ENCODE data around the gene LBX1. TPM values are rescaled to one million over a fixed set of nuclear protein-coding genes. Genes with fewer than 3 reads are reported as not detected.

LBX1 gene
- total RNA-seq, 2 donors from 2014 or later: not detected

DNA sequence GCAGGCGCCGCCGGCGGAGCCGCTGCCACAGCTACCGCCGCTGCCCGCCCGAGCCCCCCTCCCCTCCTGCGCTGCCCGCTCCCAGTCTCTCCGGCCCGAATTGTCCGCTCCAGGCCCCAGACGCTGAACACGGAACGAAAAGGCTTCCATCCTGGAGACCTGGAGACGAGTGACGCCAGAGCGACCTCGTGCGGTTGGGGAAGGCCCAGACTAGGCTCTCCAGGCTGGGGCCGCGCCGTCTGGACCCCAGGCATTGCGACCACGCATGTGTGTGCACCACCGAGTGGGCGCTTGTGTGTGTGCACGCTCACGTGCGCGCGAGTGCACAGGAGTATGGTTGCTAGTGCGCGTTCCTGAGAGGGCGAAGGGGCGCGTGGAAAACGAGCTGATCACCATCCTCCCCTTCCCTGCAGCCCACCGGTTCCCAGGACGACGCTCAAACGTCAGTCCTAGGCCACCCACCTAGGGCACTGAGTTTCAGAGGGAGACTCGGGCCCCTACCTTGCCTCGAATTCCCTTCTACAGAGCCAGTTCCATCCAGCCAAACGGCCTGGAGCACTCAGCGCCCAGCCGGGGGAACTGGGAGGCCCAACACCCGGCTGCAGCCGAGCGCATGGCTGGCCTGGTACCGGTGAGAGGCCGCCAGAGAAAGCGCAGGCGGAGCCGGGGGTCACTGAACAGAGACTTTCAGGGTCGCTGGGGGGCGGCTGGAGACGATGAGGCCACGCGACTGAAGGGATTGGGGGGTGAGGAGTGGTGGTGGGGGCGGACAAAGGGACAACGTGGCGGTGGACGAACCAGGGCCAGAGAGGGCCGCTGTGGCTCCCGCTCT is 11.6 kb downstream of the LBX1 start:
- Histone ChIP-seq H3K27ac (no peak overlapping the region), H3K27me3 (replicated peaks; ENCODE audit: insufficient read depth) (peaks cover 47% of the 10 kb centered on the region), H3K4me3 (no peak overlapping the region), H3K4me1 (ENCODE audit: control insufficient read depth in 1 of 2, low read depth in 2 of 2) (peaks cover 12 to 55% of the 10 kb centered on the region in 2 donors), H3K36me3 (no peaks in the 10 kb centered on the region), H3K9me3 (no peaks in the 10 kb centered on the region)
- TF ChIP-seq, protein P1, sequence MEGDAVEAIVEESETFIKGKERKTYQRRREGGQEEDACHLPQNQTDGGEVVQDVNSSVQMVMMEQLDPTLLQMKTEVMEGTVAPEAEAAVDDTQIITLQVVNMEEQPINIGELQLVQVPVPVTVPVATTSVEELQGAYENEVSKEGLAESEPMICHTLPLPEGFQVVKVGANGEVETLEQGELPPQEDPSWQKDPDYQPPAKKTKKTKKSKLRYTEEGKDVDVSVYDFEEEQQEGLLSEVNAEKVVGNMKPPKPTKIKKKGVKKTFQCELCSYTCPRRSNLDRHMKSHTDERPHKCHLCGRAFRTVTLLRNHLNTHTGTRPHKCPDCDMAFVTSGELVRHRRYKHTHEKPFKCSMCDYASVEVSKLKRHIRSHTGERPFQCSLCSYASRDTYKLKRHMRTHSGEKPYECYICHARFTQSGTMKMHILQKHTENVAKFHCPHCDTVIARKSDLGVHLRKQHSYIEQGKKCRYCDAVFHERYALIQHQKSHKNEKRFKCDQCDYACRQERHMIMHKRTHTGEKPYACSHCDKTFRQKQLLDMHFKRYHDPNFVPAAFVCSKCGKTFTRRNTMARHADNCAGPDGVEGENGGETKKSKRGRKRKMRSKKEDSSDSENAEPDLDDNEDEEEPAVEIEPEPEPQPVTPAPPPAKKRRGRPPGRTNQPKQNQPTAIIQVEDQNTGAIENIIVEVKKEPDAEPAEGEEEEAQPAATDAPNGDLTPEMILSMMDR (IDR thresholded peaks at IDR 0.05): no peak
- ATAC-seq (ENCODE audit: insufficient number of reproducible peaks, low FRiP score, low read depth): no peak
- no peak for DNase-seq (ENCODE audit: low spot score)

GRCh38 chr10:101217044-101217425 is 12.2 kb downstream of the LBX1 start:
- Histone ChIP-seq H3K27ac (no peak overlapping the region), H3K4me1 (ENCODE audit: control insufficient read depth in 1 of 2, low read depth in 2 of 2) (peaks cover 12 to 49% of the 10 kb centered on the region in 2 donors), H3K27me3 (replicated peaks; ENCODE audit: insufficient read depth) (peaks cover 42% of the 10 kb centered on the region), H3K9me3 (no peaks in the 10 kb centered on the region), H3K4me3 (no peak overlapping the region), H3K36me3 (no peaks in the 10 kb centered on the region)
- TF ChIP-seq, protein P1 (IDR thresholded peaks at IDR 0.05): no peak
- DNase-seq (ENCODE audit: low spot score) (no peak), ATAC-seq (ENCODE audit: insufficient number of reproducible peaks, low FRiP score, low read depth) (no peak)

GRCh38 chr10:101216207-101217043 is 12.8 kb downstream of the LBX1 start:
- H3K9me3 ChIP-seq: no peaks in the 10 kb centered on the region
- peak overlapping the region; percentile 30 for H3K4me3 ChIP-seq
- peaks cover 12 to 49% of the 10 kb centered on the region in 2 donors for H3K4me1 ChIP-seq (ENCODE audit: control insufficient read depth in 1 of 2, low read depth in 2 of 2)
- no peak overlapping the region for H3K27ac ChIP-seq
- TF ChIP-seq, protein P1 (IDR thresholded peaks at IDR 0.05): no peak
- DNase-seq (ENCODE audit: low spot score) (no peak), ATAC-seq (ENCODE audit: insufficient number of reproducible peaks, low FRiP score, low read depth) (no peak)
- H3K36me3 ChIP-seq: no peaks in the 10 kb centered on the region
- H3K27me3 ChIP-seq (replicated peaks; ENCODE audit: insufficient read depth): peaks cover 36% of the 10 kb centered on the region

- no peak for DNase-seq (ENCODE audit: low spot score)
- Histone ChIP-seq H3K27me3 (replicated peaks; ENCODE audit: insufficient read depth) (peaks cover 34% of the 10 kb centered on the region), H3K4me1 (ENCODE audit: control insufficient read depth in 1 of 2, low read depth in 2 of 2) (peaks cover 12 to 49% of the 10 kb centered on the region in 2 donors)
Observed at GRCh38 chr10:101215397-101216206, 13.7 kb downstream of the LBX1 start.

More at GRCh38 chr10:101215397-101216206, 13.7 kb downstream of the LBX1 start:
- no peaks in the 10 kb centered on the region for H3K36me3 ChIP-seq
- H3K9me3 ChIP-seq: no peaks in the 10 kb centered on the region
- peak overlapping the region; percentile 30 for H3K4me3 ChIP-seq
- TF ChIP-seq, protein P1 (IDR thresholded peaks at IDR 0.05): no peak
- no peak overlapping the region for H3K27ac ChIP-seq
- ATAC-seq (ENCODE audit: insufficient number of reproducible peaks, low FRiP score, low read depth): no peak

All from thoracic aorta (tissue), 2 donors.